ENCODE measurements around the gene RERE.

RERE gene

DNA sequence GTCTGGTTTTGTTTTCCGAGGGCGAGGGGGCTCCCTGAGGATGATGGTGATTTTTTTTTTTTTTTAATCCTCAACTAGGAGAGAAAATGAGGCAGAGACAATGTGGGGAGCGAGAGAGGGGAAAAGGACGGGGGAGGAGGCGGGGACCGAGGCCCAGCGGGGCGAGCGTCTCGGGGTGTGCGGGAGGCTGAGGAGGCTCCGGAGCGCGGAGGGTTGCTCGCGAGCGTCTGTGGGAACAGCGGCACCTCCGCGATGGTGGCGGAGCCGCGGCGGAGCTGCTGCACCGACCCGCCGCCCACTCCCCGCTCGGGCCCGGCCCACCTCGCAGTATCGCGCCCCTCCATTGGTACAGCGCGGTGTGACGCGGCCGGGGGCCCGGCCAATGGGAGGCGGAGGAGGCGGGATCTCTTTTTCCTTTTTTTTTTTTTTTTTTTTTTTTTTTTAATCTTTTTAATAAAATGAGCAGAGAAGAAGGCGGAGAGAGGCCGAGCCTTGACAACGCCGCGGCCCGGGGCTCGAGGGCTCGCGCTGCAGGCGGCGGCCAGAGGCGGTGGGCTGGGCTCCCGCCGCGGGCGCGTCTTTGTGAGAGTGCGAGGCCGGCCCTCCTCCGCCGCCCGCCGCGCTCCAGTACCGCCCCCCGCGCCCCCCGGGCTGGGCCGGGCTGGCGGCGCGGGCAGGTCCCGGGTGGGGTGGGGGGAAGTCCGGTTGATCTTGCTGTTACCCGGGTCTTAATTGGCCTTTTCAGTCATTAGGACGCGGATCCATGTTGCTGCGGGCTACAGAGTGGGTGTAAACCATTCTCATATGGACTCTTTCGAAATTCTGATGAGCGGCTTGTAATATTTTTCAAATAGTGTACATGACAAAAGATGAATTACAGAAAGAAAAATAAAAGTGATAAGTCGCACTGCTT, at the start of gene RERE:
Gene RERE, minus strand, starts transcription at position 229 of the 913 bp plus-strand sequence.
- DNase-seq = peak; percentile 95

DNA sequence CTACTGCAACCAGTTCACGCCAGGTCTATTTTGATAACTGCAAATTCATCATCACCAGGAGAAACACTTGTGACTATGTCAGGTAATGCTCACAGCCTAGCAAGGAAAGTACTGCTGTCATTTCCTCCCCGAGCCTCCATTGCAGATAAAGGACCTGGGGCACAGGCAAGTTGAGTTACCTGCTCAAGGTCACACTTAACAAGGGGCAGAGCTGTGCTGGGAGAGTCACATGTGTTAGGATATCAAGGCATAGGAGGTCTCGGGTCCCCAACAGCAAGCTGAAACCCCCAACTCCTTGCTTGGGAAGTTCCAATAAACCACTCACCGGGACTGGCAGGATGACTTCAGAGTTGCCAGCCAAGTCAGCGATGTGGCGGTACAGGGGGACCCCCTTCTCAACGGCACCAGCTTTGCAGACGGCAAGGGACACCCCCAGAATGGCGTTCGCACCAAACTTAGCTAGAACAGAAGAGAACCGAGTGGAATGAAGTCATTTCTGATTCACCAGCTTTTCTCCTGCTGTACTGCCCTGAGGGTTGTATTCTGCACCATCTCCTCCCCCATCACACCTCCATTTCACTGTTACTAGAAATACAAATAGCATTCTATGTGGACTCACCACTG, 49.5 kb upstream of the RERE start:
- no peak for DNase-seq

DNA sequence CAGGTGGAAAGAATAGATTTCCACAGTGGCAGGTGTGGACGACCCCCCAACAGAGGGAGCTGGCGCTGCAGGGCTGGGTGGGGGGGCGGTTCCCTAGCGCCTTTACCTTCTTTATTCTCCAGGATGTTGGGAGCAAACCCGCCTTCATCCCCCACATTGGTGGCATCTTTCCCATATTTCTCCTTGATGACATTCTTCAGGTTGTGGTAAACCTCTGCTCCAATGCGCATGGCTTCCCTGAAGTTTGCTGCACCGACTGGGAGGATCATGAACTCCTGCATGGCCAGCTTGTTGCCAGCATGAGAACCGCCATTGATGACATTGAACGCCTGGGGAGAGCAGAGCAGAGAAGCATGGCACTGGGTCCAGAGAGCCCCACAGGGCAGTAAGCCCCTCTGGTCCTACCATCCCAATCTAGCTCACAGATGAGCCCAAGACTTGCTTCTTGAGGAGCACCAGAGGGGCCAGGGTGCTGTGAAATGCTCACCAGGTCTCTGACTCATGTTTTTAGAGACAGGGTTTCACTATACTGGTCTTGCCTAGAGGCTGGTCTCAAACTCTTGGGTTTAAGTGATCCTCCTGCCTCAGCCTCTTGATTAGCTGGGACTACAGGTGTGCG, 48.8 kb upstream of the RERE start:
- DNase-seq = no peak

DNA sequence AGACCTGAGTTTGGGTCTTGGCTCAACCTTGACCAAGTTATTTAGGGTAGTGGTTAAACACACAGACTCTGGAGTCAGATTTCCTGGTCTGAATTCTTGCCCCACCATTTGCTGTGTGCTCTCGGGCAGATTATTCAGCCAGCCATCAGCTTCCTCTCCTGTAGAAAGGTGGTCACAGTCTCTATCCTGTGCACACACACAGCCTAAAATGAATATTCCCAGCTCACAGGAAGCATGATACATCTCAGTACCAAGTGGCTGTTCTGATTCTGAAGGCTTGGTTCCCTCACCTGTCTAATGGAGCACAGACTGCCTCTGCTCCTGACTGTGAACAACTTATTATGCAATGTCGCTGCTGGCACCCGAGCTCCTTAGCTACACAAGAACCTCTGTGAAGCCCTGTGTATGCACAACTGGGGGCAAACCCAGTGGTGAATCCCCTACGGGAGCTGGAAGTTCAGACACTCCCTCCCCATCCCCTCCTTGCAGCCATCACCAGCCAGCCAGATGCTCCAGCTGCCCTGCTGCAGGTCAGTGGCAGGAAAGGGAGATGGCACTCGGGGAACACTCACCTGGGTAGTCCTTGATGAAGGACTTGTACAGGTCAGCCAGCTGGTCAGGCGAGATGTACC, 47.4 kb upstream of the RERE start:
- no peak for DNase-seq

DNA sequence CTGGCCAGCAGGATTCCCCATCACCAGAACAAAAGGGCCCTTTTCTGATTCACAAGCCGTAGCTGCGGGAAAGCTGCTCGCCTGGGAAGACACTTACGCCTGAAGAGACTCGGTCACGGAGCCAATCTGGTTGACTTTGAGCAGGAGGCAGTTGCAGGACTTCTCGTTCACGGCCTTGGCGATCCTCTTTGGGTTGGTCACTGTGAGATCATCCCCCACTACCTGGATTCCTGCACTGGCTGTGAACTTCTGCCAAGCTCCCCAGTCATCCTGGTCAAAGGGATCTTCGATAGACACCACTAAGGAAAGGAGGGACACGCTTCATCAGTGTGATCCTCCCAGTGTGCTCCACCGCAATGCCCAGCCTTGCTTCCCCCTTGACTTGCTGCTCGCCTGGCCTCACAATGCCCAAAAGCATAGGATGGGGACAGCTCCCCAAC, 46.4 kb upstream of the RERE start:
- no peak for DNase-seq

DNA sequence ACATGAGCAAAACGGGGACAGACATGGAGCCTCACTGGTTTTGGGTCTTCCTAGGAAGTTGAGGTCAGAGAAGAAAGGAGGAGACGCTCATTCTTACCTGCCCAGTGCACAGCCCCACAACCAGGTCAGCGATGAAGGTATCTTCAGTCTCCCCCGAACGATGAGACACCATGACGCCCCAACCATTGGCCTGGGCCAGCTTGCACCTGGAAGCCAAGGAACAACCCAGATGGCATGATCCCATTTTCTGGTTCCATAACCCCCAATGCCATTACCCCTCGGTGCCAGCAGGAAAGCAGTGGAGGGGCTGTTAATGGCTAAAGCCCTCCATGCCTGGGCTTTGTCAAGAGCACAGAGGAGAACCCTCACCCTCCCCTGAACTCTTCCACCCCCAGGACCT, 45.7 kb upstream of the RERE start:
- no peak for DNase-seq

DNA sequence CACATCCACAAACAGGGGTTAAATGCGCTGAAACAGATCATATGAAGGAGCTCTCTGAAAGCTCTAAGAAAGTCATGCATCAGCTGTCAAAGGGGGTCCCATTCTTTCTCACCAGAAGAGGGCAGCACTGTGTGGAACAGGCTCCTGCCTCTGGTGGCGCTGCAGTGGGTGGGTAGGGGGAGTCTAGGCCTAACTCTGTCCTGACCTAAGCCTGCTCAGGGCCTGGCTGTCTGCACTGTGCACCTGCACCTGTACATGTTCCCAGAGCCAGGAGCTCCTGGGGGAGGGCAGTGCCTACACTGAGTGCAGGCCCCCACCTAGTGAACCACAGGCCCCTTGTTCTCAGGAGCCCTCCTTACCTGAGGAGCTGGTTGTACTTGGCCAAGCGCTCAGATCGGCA, 45.1 kb upstream of the RERE start:
- DNase-seq = no peak

DNA sequence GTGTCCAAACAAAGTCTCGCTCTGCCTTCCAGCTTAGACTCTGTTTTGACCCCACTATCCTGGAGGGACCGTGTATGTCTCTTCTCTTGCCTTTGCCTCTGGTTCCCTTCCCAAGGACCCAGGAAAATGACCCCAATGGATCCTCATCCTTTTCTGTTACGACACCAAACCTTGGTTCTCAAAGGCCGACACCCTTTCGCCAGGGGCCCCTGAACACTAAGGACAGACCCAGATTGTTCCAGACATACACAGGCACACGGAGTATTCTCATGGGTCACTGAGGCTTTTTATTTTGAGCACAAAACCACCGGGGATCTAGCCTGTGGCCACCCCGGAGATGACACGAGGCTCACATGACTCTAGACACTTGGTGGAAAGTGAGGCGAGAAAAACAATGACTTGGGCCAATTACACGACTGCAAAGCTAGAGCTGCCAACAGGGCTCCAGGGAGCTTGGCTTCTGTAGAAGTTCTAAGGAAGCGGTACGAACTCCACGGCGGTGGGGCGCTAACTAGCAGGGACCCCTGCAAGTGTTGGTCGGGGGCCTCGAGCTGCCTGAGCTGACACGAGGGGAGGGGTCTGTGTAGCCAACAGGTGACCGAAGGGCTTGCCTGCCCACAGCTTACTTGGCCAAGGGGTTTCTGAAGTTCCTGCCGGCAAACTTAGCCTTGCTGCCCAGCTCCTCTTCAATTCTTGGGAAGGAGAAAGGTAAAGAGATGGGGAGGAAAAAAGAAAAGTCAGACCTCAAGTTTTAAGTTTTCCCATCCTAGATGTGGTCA, 43.5 kb upstream of the RERE start:
- DNase-seq = no peak

DNA sequence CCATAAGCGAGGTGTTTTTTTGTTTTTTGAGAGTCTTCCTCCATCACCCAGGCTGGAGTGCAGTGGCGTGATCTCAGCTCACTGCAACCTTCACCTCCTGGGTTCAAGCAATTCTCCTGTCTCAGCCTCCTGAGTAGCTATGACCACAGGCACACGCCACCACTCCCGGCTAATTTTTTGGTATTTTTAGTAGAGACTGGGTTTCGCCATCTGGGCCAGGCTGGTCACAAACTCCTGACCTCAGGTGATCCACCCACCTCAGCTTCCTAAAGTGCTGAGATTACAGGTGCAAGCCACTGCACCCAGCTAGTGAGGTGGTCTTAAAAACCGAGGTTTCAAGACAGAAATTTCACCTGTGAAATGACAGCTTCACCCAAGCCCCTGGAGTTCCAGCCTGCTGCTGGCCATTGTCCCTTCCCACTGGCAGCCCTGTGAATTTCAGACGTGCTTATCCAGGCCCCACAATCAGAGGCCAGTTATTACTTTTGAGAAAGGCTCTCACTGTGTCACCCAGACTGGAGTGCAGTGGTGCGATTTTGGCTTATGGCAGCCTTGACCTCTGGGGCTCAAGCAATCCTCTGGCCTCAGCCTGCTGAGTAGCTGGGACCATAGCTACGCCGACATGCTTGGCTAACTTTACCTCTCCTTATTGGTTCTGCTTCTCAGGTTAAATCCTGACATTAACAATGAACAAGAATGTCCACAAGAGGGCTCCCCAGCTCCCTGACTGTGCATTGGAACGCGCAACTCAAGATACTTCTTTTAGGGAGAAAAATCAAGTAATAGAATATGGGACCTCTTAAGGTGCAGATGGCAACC, 41.7 kb upstream of the RERE start:
- peak; percentile 39 for DNase-seq

DNA sequence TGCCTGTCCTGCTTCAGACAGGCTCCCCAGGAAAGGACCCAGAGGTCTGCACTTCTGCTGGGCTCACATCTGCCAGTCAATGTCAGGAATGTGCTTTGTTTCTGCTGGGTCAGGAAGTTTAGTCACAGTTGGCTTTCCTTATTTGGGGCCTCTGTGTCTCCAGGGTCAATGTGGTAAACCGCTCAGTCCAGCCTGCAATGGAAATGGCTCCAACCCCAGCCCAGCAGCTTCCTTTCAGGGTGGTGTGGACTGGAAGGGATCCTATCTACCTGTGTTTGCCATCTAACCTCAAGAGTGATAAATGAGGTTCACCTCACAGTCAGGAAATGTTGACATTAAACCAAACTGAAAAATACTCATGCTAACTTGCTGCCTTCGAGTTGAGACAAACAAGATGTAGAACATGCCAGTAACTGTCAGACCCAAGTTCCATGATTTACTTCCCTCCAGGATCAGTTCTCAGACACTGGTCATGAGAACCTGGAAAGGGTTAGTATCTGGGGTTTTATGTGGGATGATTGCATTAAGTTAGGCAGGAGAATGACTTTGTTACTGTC, 40.8 kb upstream of the RERE start:
- no peak for DNase-seq

DNA sequence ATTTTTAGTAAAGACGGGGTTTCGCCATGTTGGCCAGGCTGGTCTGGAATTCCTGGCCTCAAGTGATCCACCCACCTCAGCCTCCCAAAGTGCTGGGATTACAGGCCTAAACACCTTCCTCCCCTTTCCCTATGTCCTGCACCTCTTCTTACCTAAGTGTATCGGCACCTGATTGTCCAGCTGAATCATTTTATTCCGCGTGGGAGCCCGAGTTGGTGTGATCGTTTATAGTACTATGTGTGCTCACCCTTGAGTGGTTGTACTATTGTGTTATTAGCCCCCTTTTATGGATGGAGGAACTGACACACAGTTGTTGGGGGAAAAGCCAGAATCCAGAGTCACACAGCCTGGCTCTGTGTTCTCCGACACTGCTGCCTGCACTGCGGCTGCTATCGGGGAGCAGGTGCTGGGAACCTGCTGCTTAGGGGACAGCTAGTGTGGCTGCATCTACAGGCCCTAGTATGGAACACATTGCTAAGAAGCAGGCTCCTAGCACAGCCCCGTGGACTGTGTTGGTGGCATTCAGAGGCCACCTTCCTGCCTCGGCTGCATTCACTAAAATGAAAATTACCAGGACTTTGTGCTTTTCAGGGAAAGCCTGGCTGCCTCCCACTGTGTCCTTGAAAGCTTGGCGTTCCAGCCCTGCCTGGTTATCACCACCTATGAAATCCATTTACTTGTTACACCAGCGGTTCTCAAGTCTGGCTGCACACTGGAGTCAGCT, 39.4 kb upstream of the RERE start:
- no peak for DNase-seq

DNA sequence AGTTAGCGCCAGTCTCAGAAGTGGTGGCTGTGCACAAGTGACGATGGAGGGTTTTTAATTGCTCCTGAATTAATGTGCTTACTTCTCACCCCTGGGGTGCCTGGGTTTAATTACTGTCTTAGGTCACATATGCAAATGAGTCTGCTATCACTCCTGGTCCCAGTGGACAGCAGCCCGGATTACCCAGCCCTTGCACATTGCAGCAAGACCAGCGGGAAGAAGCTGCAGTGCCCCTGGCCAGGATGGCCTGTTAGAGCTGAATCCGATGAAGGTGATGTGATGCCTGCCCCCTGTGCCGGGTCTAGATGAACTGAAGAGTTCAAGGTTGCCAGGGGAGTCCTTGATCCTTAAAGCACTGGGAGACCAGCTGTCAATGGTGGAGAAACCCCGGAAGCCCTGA, 36.8 kb upstream of the RERE start:
- DNase-seq = no peak

DNA sequence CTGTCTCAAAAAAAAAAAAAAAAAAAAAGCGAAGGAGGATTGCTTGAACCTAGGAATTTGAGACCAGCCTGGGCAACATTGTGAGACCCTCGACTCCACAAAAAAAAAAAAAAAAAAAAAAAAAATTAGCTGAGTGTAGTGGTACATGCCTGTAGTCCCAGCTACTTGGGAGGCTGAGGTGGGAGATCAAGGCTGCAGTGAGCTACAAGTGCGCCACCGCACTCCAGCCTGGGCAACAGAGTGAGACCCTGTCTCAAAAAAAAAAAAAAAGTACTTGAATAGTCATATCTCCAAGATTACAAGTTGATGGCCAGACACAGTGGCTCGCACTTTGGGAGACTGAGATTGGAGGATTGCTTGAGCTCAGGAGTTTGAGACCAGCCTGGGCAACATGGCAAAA, 33.6 kb upstream of the RERE start:
- no peak for DNase-seq

DNA sequence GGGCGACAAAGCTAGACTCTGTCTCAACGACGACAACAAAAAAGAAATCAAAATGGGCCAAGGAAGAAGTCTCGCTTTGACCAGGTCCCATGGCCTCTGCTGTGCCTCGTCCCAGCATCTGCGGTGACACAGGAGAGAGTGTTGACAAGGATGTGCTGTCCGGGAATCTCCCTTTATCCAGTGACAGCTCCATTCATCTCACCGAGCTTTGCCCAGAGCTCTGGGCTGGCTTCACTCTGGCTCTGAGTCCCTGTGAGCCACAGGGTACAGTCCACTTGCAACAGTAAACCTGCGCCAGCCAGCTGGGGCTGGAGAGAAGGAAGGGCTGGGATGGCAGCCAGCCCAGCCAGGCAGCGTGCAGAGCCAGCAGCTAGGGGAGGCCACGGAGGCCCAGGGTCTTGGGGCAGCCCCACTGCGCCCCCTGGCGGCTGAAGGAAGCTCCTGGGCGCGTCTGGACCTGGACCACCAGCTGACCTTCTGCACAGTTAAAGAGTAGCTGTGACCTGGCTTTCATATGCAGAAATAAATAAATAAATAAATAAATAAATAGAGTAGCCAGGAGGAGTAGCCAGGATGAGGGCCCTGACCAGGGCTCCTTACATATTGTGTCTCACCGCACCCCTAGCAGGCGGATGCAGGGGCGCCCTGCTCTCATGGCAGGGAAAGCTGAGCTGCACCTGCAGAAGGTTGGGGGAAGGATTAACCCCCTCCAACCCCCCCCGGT, 31.4 kb upstream of the RERE start:
- peak; percentile 67 for DNase-seq

DNA sequence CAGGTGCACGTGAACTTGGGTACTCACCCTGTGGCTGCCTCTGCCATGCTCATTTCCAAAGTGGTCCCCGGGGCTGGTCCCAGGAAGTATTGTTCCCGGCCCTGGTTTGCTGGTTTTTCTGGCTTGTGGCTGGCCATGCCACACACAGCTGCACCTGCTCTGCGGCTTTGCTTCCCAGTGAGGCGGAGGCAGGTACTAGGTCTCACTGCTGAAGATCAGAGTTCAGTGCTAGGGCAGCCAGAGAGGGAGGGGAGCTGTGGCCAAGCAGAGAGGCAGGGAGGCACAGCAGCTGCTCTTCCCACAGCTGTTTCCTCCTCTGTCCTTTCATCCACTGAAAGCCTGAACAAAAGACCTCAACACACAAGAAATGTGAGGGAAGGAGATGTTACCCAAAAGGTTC, 30.6 kb upstream of the RERE start:
- no peak for DNase-seq

DNA sequence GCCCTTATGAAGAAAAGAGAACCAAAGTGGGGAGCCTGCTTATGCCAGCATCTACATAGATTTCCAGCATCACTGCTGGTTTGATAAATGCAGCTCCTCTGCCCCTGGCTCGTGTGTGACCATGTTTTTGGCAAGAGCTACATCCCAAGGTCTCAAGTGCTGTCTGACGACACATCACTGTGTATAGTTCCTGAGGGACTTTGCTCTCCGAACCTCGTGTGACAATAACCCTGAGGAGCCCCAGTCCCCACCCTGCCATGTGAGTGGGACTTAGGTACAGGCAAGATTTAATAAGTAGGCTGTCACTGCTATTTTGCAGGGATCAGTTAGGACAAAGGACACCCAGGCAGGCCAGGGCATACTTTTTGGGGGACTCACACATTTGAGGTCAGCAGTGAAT, 28.8 kb upstream of the RERE start:
- DNase-seq = no peak

DNA sequence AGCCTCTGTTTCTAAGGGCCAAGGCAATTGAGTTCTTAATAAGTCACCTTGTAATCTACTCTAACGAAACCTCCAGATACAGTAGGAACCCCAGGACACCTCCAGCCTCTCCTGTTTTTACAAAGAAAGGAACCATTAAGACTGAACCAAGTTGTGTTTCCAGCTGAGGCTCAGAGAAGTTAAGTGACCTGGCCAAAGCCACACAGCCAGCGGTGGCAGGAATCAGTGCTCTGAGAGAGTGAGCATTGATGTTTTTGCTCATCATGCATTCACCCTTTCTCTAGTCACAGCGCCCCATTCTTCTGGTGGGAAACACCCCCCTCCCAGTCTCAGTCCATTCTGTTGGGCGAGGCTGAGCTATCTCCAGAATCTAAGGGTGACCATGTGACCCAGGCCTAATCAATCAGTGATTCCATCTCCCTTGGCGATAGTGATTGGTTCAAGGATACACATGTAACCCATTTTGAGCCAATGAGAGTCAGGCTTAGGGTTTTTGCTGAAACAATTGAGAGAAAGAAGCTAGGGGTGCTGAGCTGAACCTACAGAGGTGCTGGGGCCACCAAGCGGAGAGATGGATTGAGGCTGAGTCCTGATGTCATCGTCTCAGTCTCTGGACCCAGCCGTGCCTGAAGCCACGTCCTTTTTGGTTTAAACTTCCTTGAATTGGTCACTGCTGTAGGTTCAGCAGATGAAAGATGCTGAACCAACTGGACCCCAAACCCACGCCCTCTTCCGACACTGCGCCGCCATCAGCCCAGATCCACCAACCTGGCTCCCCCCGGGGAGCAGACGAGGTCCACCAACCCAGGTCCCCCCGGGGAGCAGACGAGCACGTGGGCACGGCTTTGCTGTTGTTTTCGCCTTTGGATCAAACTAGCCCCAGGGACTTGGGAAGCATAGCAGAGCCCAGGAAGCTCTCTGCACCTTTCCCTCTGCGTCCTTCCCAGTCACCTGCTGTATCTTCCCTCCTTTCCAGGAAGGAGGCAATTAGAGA, 28.0 kb upstream of the RERE start:
- no peak for DNase-seq

DNA sequence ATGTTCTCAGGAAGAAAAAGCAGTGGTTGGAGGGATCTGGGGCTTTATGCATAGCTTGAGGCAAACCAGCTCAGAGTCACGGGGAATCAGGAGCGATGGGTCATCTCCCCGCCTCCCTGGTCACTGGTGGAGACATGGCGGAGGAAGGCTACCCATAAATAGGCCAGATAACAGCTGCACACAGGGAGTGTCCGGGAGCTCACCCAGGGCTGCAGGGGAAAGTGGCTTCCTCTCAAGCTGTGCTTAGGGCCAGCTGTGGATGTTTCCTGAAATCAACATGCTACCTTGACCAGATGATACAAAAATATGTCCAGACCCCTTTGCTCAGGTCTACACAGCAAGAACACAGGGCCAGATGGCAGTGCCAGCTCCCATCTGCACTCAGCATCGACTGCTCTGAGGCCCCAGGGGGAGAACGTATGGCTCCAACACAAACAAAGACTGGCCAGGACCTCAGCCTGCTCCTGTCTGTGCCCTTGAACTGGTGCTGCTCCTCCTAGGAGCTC, 27.1 kb upstream of the RERE start:
- DNase-seq = no peak

DNA sequence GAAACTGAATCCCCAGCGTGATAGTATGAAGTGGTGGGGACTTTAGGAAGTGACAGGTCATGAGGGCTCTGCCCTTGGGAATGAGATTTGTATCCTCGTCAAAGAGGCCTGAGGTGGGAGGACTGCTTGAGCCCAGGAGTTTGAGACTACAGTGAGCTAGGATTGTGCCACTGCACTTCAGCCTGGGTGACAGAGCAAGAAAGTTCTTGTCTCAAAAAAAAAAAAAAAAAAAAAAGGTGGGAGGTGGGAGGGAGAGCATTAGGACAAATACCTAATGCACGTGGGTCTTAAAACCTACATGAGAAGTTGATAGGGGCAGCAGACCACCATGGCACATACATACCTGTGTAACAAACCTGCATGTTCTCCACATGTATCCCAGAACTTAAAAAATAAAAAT, 24.0 kb upstream of the RERE start:
- no peak for DNase-seq

All from CD4-positive, alpha-beta T cell treated with Interleukin-15 for 1 hour (primary cell).